ENCODE results near the gene MIS18BP1. TPM values are rescaled to one million over a fixed set of nuclear protein-coding genes. Genes with fewer than 3 reads are reported as not detected.

MIS18BP1 gene
- total and polyA plus RNA-seq, 9 of the 15 experiments (the other 6 are each of a cell fraction or from before 2014, with no cell fraction given), result 5.0 to 29.1 (median 19.1) TPM

- Histone ChIP-seq H3K9ac (ENCODE audit: insufficient read depth in 1 of 2, low read depth in 2 of 2, low read length in 2 of 2) (no peak overlapping the region), H3K36me3 (ENCODE audit: control insufficient read depth, insufficient read depth, low read length) (no peaks in the 10 kb centered on the region), H3K27me3 (ENCODE audit: control insufficient read depth in 2 of 2, insufficient read depth in 2 of 2, low read length in 2 of 2) (no peaks in the 10 kb centered on the region), H3K27ac (ENCODE audit: extremely low read depth, low read depth, low read length) (no peak overlapping the region), H3K79me2 (ENCODE audit: control insufficient read depth, insufficient read depth, low read length) (no peaks in the 10 kb centered on the region), H4K20me1 (replicated peaks; ENCODE audit: control insufficient read depth, insufficient read depth, low read length) (no peaks in the 10 kb centered on the region), H3K4me2 (ENCODE audit: insufficient read depth, low read length) (no peak overlapping the region), H3K9me1 (ENCODE audit: control insufficient read depth, insufficient read depth, low read length) (no peaks in the 10 kb centered on the region), H2AFZ (ENCODE audit: low read depth, low read length) (no peak overlapping the region), H3K9me3 (replicated peaks; ENCODE audit: control insufficient read depth, insufficient read depth, low read depth, low read length) (no peaks in the 10 kb centered on the region), H3K4me1 (replicated peaks in 1 of 2; ENCODE audit: control insufficient read depth in 2 of 2, insufficient read depth in 2 of 2, low read length in 2 of 2) (no peaks in the 10 kb centered on the region), H3K4me3 (no peak overlapping the region)
- ATAC-seq (no peak), DNase-seq (ENCODE audit: extremely low read depth in 1 of 4, low spot score in 3 of 4) (no peak), FAIRE-seq (no peak)
- no CpG with 5 or more reads among the region's 1 CpG for WGBS (ENCODE audit: insufficient coverage, low coverage, missing lambda C conversion rate)
- BruUV-seq (replicated peaks), result no TSS peak
- intact Hi-C loops (cut with micrococcal nuclease), result no loop called here
- ChIA-PET CTCF (ENCODE audit: low intra/inter-chr PET ratio) (interaction anchor here (0.7 kb wide), 1 partner anchor 357 kb away, joined by 7 read pairs; no protein-coding TSS in a partner anchor), POLR2A (no interaction called here)
- no peak for TF ChIP-seq MAFG (tag; conservative IDR thresholded peaks at IDR 0.05)
- TF ChIP-seq GATAD2B (IDR thresholded peaks at IDR 0.05; ENCODE audit: borderline replicate concordance), result no peak
- TF ChIP-seq FOXP1 (CRISPR knock-in tag; IDR thresholded peaks at IDR 0.05), result no peak
- no peak for TF ChIP-seq ZNF23 (CRISPR knock-in tag; IDR thresholded peaks at IDR 0.05)
- no peak for TF ChIP-seq ZNF778 (CRISPR knock-in tag; IDR thresholded peaks at IDR 0.05)
- TF ChIP-seq TSHZ1 (CRISPR knock-in tag; IDR thresholded peaks at IDR 0.05), result no peak
- TF ChIP-seq BCOR (IDR thresholded peaks at IDR 0.05), result no peak
- TF ChIP-seq RBM34 (IDR thresholded peaks at IDR 0.05; ENCODE audit: borderline replicate concordance, insufficient read depth, low read length), result no peak
- TF ChIP-seq RNF2 (IDR thresholded peaks at IDR 0.05), result no peak
- no peak for TF ChIP-seq ZNF584 (CRISPR knock-in tag; IDR thresholded peaks at IDR 0.05; ENCODE audit: low read depth)
- in situ Hi-C loops (cut with MboI), result no loop called here
Measured at GRCh38 chr14:45270031-45270430, 17.0 kb upstream of the MIS18BP1 start.

All from K562 (cell line).